Gastroesophageal sphincter (tissue), 3 donors: Measurements from ENCODE around the gene MBOAT2.

Source experiments
- POLR2A ChIP-seq, 2 donors: fragments of 450-650 bp; IDR thresholded peaks; one replicate each; pipeline ENCODE4 v1.6.1; 2017; ENCODE audit warnings: antibody characterized with exemption in 2 of 2, mild to moderate bottlenecking in 2 of 2, moderate library complexity in 1 of 2
- TF ChIP-seq, protein P1 (sequence below), 4 experiments: fragments of 200-600 bp in 2 of 4; fragments of 450-650 bp in 2 of 4; sonication (generic) in 1 of 4; IDR thresholded peaks; one replicate each; pipeline ENCODE4 v1.5.1; 2017 to 2019; ENCODE audit warnings: antibody characterized with exemption in 4 of 4, mild to moderate bottlenecking in 2 of 4, moderate library complexity in 2 of 4

DNA sequence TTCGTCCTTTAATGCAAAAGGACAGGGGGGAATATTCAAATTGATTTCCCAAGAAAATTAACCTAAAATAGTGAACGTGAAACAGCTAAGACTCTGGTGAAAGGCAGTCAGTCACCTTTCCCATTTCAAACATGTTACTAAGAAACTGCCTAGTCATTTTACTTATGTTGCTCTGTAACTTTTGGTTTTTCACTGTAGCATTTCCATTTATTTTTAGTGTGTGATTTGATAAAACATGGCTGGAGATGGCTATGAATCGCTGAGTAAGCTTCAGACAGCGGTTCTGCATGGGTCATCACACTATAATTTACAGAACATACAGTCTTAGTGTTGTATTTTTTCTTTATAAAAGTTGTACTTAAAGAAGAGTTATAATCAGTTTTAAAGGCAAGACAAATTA lies 150.1 kb downstream of the MBOAT2 start:
- no peak for TF ChIP-seq POLR2A (IDR thresholded peaks at IDR 0.05)
- TF ChIP-seq, protein P1, sequence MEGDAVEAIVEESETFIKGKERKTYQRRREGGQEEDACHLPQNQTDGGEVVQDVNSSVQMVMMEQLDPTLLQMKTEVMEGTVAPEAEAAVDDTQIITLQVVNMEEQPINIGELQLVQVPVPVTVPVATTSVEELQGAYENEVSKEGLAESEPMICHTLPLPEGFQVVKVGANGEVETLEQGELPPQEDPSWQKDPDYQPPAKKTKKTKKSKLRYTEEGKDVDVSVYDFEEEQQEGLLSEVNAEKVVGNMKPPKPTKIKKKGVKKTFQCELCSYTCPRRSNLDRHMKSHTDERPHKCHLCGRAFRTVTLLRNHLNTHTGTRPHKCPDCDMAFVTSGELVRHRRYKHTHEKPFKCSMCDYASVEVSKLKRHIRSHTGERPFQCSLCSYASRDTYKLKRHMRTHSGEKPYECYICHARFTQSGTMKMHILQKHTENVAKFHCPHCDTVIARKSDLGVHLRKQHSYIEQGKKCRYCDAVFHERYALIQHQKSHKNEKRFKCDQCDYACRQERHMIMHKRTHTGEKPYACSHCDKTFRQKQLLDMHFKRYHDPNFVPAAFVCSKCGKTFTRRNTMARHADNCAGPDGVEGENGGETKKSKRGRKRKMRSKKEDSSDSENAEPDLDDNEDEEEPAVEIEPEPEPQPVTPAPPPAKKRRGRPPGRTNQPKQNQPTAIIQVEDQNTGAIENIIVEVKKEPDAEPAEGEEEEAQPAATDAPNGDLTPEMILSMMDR (IDR thresholded peaks at IDR 0.05), result no peak
